Endodermal cell (in vitro differentiated cells): ENCODE results near the gene CRACDL. TPM values are rescaled to one million over a fixed set of nuclear protein-coding genes. Genes with fewer than 3 reads are reported as not detected.

Experiments used
- DNase-seq: peaks from one replicate; pipeline ENCODE4 v3.0.0-alpha.2; 2017
- H3K27ac ChIP-seq: 2 replicates; pipeline ENCODE4 v1.5.1; 2013; ENCODE audit warnings: mild to moderate bottlenecking, low read depth, low read length, moderate library complexity
- H3K27me3 ChIP-seq: 2 replicates; pipeline ENCODE4 v1.6.1; 2013; ENCODE audit warnings: mild to moderate bottlenecking, low read length, moderate library complexity; ENCODE audit not compliant: insufficient read depth, control insufficient read depth, poor library complexity, severe bottlenecking
- H3K36me3 ChIP-seq: 2 replicates; pipeline ENCODE4 v1.7.0; 2013; ENCODE audit warnings: mild to moderate bottlenecking, low read length, moderate library complexity; ENCODE audit not compliant: control insufficient read depth, insufficient read depth
- H3K4me1 ChIP-seq: one replicate; pipeline ENCODE4 v1.7.0; 2013; ENCODE audit warnings: low read length; ENCODE audit not compliant: control insufficient read depth, insufficient read depth
- H3K4me3 ChIP-seq: 2 replicates; pipeline ENCODE4 v1.5.1; 2013; ENCODE audit warnings: mild to moderate bottlenecking, low read length, moderate library complexity
- H3K9ac ChIP-seq: 2 replicates; pipeline ENCODE4 v1.6.1; 2013; ENCODE audit warnings: mild to moderate bottlenecking, low read length, moderate library complexity; ENCODE audit not compliant: poor library complexity, severe bottlenecking; ENCODE audit errors: extremely low read depth
- H3K9me3 ChIP-seq: 2 replicates; pipeline ENCODE4 v1.6.1; 2013; ENCODE audit warnings: mild to moderate bottlenecking, low read length, moderate library complexity; ENCODE audit not compliant: control insufficient read depth
- H3K27ac Mint-ChIP-seq: 2 replicates; pipeline ENCODE4 v1.8.0; 2020; ENCODE audit warnings: mixed read lengths
- H3K27me3 Mint-ChIP-seq: 2 replicates; pipeline ENCODE4 v1.8.0; 2021; ENCODE audit warnings: mild to moderate bottlenecking, mixed read lengths; ENCODE audit not compliant: insufficient read depth
- H3K36me3 Mint-ChIP-seq: 2 replicates; pipeline ENCODE4 v1.8.0; 2020; ENCODE audit warnings: low read depth, mixed read lengths
- H3K4me1 Mint-ChIP-seq: 2 replicates; pipeline ENCODE4 v1.8.0; 2020; ENCODE audit warnings: mixed read lengths
- H3K4me3 Mint-ChIP-seq: 2 replicates; pipeline ENCODE4 v1.8.0; 2020; ENCODE audit warnings: mild to moderate bottlenecking, moderate library complexity, mixed read lengths
- H3K9me3 Mint-ChIP-seq: 2 replicates; pipeline ENCODE4 v1.8.0; 2020; ENCODE audit warnings: mild to moderate bottlenecking, mixed read lengths
- WGBS, 2 experiments: methylation state at CpG; one replicate each; pipeline versions ENCODE4 v1.1.5 to v1.1.7; 2013; ENCODE audit warnings: missing lambda C conversion rate in 2 of 2, mixed read lengths in 1 of 2; ENCODE audit not compliant: insufficient coverage in 1 of 2, insufficient read length in 1 of 2; 5-methylcytosine and 5-hydroxymethylcytosine counted together
- total RNA-seq, 2 donors: library from RNA; stranded (reverse); fragmentation: NEBNext Ultra II Directional in 1 of 2; extraction: Animal tissue kit (Norgen Biotek cat#: 25700) in 1 of 2; gene quantifications; 2 replicates in 1 of 2; 3 replicates in 1 of 2; pipeline ENCODE4 v1.2.1, GENCODE V29; 2021
- TF ChIP-seq, protein P1 (sequence below): fragments of 200-600 bp; sonication (generic); conservative IDR thresholded peaks from 2 replicates; pipeline ENCODE4 v1.5.0; 2021; ENCODE audit warnings: antibody characterized with exemption, mild to moderate bottlenecking

CRACDL gene
- total RNA-seq, 2 donors from 2014 or later = 0.26 to 0.31 TPM

DNA sequence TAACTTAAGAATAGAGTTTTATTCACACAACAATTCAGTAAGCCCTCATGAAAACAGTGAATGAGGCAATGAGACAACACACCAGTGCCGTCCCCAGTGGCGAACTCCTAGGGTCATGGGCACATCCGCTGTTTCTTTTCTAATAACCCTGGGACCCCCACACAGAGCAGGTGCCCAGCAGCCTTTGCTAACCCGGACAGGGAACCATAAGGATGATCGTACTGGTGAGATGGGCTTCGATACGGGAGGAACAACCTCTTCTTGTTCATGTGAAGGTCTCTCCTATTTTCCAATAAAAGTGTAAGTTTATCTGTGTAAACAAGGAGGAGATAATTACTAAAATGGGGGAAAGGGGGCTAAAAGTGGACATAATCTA is 107.7 kb downstream of the CRACDL start:
- Mint-ChIP-seq H3K4me3 (no peak overlapping the region), H3K27ac (no peak overlapping the region), H3K4me1 (peaks cover 3% of the 10 kb centered on the region), H3K9me3 (no peaks in the 10 kb centered on the region), H3K36me3 (no peaks in the 10 kb centered on the region), H3K27me3 (peaks cover 44% of the 10 kb centered on the region)
- 92% methylated on average over 7 of the region's 7 CpGs; no CpG with 5 or more reads in 1 of the 2 experiments for WGBS, 2 experiments
- H3K9ac ChIP-seq = no peak overlapping the region
- H3K4me1 ChIP-seq = no peaks in the 10 kb centered on the region
- H3K36me3 ChIP-seq = no peaks in the 10 kb centered on the region
- H3K4me3 ChIP-seq = no peak overlapping the region
- no peak overlapping the region for H3K27ac ChIP-seq
- TF ChIP-seq, protein P1, sequence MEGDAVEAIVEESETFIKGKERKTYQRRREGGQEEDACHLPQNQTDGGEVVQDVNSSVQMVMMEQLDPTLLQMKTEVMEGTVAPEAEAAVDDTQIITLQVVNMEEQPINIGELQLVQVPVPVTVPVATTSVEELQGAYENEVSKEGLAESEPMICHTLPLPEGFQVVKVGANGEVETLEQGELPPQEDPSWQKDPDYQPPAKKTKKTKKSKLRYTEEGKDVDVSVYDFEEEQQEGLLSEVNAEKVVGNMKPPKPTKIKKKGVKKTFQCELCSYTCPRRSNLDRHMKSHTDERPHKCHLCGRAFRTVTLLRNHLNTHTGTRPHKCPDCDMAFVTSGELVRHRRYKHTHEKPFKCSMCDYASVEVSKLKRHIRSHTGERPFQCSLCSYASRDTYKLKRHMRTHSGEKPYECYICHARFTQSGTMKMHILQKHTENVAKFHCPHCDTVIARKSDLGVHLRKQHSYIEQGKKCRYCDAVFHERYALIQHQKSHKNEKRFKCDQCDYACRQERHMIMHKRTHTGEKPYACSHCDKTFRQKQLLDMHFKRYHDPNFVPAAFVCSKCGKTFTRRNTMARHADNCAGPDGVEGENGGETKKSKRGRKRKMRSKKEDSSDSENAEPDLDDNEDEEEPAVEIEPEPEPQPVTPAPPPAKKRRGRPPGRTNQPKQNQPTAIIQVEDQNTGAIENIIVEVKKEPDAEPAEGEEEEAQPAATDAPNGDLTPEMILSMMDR = no peak
- peak; percentile 8 for DNase-seq
- no peaks in the 10 kb centered on the region for H3K9me3 ChIP-seq
- peaks cover 25% of the 10 kb centered on the region for H3K27me3 ChIP-seq

DNA sequence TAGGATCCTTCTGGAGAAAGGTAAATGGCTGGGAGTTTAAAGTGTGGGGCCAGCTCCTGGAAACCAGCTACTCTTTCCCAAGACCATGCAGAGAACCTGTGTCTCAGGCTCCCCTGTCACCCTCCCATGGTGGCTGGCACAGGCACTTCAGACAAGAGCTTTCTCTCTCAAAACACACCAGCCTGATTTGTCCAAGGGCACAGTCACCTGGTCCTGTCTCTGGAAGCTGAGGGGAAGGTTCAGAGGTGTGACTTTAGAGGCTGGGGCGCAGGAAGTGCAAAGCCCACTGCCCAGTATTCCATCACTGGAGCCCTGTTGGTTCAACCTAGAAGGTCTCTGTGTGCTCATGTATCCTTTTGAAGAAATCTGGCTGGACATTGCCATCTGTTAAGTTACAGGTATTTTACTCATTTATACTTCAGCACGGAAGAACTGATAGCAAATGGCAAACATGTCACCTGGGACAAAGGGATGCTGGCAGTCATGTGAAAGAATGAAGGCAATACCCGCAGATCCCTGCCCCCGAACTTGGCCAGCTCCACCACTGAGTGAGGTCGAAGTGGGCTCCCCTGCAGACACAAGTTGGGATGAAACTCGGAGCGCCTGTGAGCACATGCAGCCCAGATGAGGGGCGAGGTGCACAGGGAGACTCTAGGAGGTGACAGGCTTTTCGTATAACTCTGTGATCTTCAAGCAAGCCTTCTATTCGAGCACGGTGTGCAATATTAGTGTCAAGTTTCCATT is 108.2 kb downstream of the CRACDL start:
- TF ChIP-seq, protein P1 = no peak
- 84 to 90% methylated on average over 7 to 11 of the region's 11 CpGs for WGBS, 2 experiments

DNA sequence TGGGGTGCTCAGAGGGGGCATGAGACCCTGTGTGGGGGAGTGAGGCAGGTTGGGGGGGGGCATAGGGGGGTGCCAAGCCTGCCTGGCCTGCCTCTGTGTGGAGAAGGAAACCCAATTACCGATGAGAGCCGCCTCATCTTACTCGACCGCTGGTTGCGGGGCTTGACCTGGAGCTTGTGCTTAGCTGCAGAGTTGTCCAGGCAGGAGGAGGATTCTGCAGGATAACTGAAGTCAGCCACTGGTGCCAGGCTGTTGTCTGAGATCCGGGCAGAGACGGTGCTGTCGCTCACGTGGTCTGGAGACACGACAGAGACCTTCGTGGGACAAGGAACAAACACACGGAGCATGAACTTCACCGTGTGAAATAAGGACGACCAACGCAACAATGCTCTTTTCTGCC is 109.2 kb downstream of the CRACDL start:
- Histone ChIP-seq H3K9ac (no peak overlapping the region), H3K9me3 (no peaks in the 10 kb centered on the region), H3K27me3 (peaks cover 40% of the 10 kb centered on the region), H3K27ac (no peak overlapping the region), H3K4me3 (no peak overlapping the region), H3K36me3 (no peaks in the 10 kb centered on the region), H3K4me1 (no peaks in the 10 kb centered on the region)
- Mint-ChIP-seq H3K36me3 (no peaks in the 10 kb centered on the region), H3K9me3 (no peaks in the 10 kb centered on the region), H3K27ac (no peak overlapping the region), H3K4me1 (no peaks in the 10 kb centered on the region), H3K27me3 (peaks cover 49% of the 10 kb centered on the region), H3K4me3 (no peak overlapping the region)
- DNase-seq = peak; percentile 34
- TF ChIP-seq, protein P1 = no peak
- 96 to 98% methylated on average over 14 to 15 of the region's 15 CpGs for WGBS, 2 experiments

More for the DNA sequence above, 108.2 kb downstream of the CRACDL start:
- peak; percentile 32 for DNase-seq
- Histone ChIP-seq H3K9ac (no peak overlapping the region), H3K9me3 (no peaks in the 10 kb centered on the region), H3K27ac (no peak overlapping the region), H3K36me3 (no peaks in the 10 kb centered on the region), H3K27me3 (peaks cover 31% of the 10 kb centered on the region), H3K4me1 (no peaks in the 10 kb centered on the region), H3K4me3 (no peak overlapping the region)
- no peaks in the 10 kb centered on the region for H3K9me3 Mint-ChIP-seq
- H3K27me3 Mint-ChIP-seq = peaks cover 46% of the 10 kb centered on the region
- no peak overlapping the region for H3K27ac Mint-ChIP-seq
- H3K36me3 Mint-ChIP-seq = no peaks in the 10 kb centered on the region
- no peak overlapping the region for H3K4me3 Mint-ChIP-seq
- H3K4me1 Mint-ChIP-seq = no peaks in the 10 kb centered on the region
